Stimulated activated CD4-positive, alpha-beta T cell treated with anti-CD3 and anti-CD28 coated beads, TNF-alpha, amount 100 ng/mL, for 48 hours (primary cell): ENCODE data around the gene DMGDH.
"Not testable (repeated sequence)": the region's sequence is repeated elsewhere in the genome, so short reads cannot be mapped to it uniquely, and the experiment has no call there.

Source experiments
- DNase-seq, 3 donors: peaks; one replicate each; pipeline ENCODE4 v3.0.0-alpha.2; 2020; ENCODE audit warnings: low read depth in 3 of 3

Gene DMGDH

GRCh38 chr5:79011869-79012268 lies 57.6 kb downstream of the DMGDH start:
- no peak for DNase-seq

- DNase-seq = no peak
These were observed 58.1 kb downstream of the DMGDH start for GRCh38 chr5:79011219-79011836.

GRCh38 chr5:79008362-79008761 lies 61.1 kb downstream of the DMGDH start:
- no peak for DNase-seq

- no peak for DNase-seq
These were observed 61.6 kb downstream of the DMGDH start for GRCh38 chr5:79007872-79008271.

- DNase-seq = no peak
These were observed 63.4 kb downstream of the DMGDH start for GRCh38 chr5:79005936-79006631.

GRCh38 chr5:79005151-79005550 lies 64.3 kb downstream of the DMGDH start:
- DNase-seq = no peak

- no peak for DNase-seq
These were observed 67.1 kb downstream of the DMGDH start for GRCh38 chr5:79002374-79002773.

GRCh38 chr5:79001471-79001870 lies 68.0 kb downstream of the DMGDH start:
- no peak for DNase-seq

- DNase-seq = no peak
These were observed 72.4 kb downstream of the DMGDH start for GRCh38 chr5:78997090-78997489.

- DNase-seq = no peak
These were observed 73.9 kb downstream of the DMGDH start for GRCh38 chr5:78995521-78996007.

- DNase-seq = no peak
These were observed 76.3 kb downstream of the DMGDH start for GRCh38 chr5:78993165-78993564.

- no peak for DNase-seq
These were observed 77.3 kb downstream of the DMGDH start for GRCh38 chr5:78992146-78992545.

- DNase-seq = no peak
These were observed 80.4 kb downstream of the DMGDH start for GRCh38 chr5:78989080-78989479.

- peak; percentile 29 to 49 (median 42) for DNase-seq
These were observed 83.7 kb downstream of the DMGDH start for GRCh38 chr5:78985725-78986223.

GRCh38 chr5:78985116-78985724 lies 84.3 kb downstream of the DMGDH start, which contains the start of gene ARSB:
Gene ARSB, minus strand, starts transcription at chr5:78985310. Its CDS starts 62 bp downstream, at chr5:78985248.
- DNase-seq = peak; percentile 9 to 34 (median 33)

GRCh38 chr5:78984439-78985115 lies 84.9 kb downstream of the DMGDH start:
- peak; percentile 57 to 65 (median 57) for DNase-seq

GRCh38 chr5:78983601-78984438 lies 85.7 kb downstream of the DMGDH start:
- DNase-seq = no peak

- not testable (repeated sequence) for DNase-seq
These were observed 86.3 kb downstream of the DMGDH start for GRCh38 chr5:78983194-78983593.

GRCh38 chr5:78979909-78980308 lies 89.6 kb downstream of the DMGDH start:
- no peak for DNase-seq

- DNase-seq = no peak
These were observed 90.2 kb downstream of the DMGDH start for GRCh38 chr5:78979117-78979742.

- no peak for DNase-seq
These were observed 94.4 kb downstream of the DMGDH start for GRCh38 chr5:78975035-78975434.
